CD4-positive, alpha-beta T cell treated with Interleukin-10 for 1 hour (primary cell): ENCODE data around the gene CATSPER1.
"Not testable (repeated sequence)": the region's sequence is repeated elsewhere in the genome, so short reads cannot be mapped to it uniquely, and the experiment has no call there.

ENCODE experiments used
- DNase-seq: peaks from one replicate; pipeline ENCODE4 v3.0.0-alpha.2; 2020

CATSPER1 gene

DNA sequence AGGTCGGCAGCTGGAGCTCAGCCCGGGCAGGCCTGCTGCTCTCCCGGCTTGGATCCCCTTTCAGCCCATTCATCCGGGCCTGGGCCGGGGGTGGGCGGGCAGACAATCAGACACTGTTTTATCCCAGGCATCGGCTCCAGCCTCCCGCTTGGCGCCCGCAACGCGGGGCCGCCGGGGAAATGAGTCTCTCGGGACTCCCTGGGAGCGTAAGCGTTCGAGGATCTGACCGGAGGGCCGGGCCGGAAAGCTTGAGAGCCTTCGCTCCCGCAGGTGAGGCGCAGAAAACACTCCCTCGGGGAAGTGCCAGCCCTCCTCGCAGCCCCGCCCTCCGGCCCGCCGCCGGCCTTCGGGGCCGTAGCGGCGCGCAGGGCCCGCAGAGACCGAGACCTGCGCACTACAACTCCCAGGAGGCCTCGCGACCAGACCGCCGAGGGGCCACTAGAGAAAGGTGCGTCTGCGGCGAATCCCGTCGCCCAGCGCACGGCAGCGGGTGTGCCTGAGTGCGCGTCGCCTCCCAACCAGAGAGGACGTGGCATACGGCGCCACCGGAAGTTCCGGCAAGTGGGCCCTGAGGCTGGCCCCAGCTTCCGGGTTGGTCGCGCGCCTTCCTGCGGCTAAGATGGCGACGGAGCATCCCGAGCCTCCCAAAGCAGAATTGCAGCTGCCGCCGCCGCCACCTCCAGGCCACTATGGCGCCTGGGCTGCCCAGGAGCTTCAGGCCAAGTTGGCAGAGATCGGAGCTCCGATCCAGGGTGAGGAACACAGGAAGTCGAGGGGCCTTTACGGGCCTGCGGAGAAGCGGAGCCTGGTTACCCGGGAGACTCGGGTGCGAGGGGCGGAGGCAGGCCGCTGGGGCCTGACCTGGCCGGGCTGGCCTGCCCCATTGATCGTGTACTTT is 25.7 kb upstream of the CATSPER1 start, which contains the start of gene SF3B2:
Gene SF3B2 (plus strand): TSS at position 599 of the 898 bp plus-strand sequence. CDS start 21 bp downstream, at position 620.
- peak; percentile 97 for DNase-seq

DNA sequence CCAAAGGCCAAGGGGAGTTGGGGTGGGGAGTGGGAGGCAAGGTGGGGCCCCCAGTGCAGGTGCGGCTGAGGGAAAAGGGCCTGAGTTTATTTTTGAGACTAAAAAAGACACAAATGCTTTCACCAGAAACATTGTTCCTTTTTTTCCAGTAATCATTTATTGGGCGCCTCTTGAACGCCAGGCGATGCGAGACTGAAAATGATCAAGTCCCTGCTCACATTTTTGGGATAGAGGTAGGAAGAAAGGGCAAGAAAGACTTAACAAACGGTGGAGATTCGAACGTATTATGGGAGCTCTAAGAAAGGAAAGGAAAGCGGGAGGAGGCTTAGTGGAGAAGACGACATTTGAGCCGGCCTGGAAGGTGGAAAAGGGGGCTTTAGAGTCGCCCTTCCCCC is 25.1 kb upstream of the CATSPER1 start:
- peak; percentile 6 for DNase-seq

DNA sequence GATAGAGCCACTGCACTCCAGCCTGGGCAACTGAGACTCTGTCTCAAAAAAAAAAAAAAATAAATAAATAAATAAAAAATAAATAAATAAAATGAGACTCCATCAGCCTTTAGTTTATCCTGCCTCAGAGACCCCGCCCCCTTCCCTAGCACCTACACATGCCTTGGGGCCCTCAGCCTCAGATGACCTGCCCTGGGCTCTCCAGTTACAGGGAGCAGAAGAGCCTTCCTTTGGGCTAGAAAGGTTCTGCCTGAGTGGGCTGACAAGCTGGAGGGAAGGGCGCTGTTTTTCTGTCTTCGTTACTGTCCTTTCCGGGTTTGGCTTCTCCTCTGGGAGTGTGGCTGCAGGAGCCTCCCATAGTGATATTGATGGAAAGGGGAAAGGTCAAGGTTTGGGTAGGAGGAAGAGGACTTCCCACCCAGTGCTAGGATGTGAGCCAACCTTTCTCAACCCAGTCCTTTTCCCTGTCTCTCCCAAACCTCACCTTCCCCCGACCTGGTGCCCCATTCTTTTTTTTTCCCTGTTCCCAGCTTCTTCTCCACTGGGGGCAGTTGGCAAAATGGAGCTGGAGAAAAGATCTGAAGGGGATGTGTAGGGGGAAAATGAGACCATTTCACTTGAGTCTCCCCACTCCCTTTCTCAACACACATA is 24.4 kb upstream of the CATSPER1 start:
- no peak for DNase-seq

DNA sequence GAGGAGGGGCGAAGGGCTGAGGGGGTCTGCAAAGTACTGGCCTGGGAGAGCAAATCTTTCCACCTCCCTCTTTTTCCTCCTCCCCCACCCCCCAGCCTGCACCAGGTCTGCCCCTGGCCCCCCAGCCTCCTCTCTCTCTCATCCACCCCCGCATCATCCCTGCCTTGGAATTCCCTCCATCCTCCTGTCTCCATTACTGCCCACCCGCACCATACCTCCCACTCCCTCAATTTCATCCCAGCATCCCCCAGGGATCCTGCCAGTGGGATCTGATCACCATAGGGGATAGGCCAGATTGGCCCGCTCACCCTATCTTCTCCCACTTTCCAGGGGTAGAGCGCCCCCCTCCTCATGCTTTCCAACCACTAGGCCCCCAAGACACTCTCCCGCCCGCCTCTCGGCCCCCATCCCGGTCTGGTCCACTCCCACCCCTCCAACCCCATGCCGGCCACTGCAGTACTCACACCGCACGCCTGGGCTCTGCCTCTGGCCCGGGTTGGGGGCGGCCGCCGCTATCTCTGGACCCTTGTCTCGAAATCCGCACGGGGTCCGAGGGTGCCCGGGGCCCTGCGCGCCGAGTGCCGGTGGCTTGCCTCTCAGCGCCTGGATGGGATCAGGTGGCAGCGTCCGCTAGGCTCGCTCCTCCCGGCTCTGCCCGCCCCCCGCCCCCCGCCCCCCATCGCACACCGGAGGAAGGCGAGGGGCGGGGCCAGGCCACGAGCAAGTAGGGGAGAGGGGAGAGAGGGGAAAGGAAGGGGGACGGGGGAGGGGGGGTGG is 22.5 kb upstream of the CATSPER1 start, which contains the start of gene GAL3ST3:
Gene GAL3ST3 (minus strand): TSS at position 615 of the 777 bp plus-strand sequence. CDS start 3,746 bp downstream, outside the sequence.
- no peak for DNase-seq

DNA sequence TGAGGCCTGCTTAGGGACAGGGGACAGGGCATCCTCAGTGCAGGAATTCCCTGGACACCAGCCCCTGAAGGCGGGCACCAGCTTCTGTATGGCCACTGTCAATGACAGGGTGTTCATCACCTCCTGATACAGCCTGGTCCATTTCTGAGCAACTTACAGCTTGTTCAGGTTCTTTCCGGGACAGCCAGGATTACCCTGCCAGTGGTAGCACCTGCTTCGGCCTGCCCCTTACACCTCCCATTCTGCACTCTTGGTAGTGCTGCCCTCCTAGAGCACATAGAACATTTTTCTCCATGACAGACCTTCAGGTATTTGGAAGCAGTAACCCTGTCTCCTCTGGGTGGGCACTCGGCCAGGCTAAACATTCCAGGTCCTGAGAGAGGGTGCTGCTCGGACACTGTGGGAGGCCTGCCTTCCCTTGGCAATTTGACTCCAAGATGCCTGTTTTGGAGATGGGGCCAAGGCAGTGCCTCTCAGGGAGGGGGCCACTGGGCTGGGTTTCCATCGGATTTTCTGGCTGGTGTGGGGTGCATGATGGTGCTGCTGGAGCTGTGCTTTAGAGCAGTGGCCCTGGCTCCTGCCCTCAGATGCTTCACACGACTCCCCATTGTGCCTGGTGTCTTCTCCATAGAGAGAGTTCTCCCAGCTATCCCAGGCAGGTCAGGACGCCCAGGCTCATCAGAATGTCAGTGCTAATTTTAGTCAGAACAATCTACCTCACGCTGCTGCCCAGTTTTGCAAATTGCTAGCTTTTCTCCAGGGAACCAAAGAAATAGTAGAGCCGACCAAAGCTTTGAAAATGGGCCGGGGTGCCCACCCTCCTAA is 21.5 kb upstream of the CATSPER1 start:
- DNase-seq: no peak

DNA sequence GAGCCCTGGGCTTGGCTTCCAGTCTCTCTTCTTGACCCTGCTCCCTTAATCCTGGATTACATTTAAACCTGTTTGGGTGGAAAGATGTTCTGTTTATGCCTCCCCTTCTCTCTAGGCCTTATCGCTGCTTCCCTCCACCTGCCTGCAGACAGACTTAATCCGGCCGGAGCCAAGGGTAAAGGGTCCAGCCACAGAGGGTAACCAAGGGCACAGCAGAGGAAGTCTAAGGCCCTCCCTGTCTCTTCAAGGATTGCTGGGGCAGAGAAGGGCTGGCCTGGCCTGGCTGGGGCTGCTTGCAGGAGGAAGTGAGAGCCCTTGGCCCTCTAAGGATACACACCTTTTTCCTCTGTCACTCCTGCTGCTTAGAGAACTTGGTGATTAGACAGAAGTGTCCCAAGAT is 20.6 kb upstream of the CATSPER1 start:
- DNase-seq: no peak

DNA sequence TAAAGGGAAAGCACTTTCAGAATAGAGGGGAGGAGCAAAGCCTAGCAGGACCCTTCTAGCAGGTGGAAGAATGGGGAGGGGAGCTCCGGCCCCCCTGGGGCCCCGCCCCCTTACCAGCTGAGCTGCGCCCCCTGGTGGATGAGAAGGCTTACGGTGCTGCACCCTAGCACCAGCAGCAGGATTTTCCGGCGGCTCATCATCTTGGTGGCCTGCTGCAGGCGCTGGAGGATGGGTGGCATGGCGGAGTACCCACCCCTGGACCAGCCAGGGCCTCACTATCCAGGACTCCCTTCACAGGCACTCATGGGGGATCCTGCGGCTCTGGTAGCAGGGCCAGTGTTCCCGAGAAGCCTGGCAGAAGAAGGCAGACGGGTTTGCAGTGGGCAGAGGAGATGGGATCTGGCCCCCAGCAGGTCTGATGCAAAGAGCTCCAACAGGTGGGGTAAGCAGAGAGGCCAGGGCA is 18.9 kb upstream of the CATSPER1 start:
- peak; percentile 88 for DNase-seq

DNA sequence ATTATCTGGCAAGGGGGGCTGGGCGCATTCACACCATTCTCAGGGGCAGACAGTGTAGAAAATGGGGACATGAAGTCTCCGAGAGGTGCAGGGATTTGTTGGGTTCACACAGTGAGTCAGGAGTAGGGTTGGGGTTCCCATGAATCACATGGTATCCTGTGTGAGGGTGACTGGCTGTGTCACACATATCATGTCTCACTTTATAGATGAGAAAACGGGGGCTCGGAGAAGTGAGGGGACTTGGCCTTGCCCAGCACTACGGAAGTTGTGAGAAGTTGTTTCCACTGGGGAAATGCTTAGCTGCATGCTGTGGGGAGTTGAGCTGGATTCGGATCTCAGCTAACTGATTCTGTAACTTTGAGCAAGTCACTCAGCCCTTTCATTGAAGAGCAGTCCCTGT is 18.5 kb upstream of the CATSPER1 start:
- DNase-seq: peak; percentile 40

DNA sequence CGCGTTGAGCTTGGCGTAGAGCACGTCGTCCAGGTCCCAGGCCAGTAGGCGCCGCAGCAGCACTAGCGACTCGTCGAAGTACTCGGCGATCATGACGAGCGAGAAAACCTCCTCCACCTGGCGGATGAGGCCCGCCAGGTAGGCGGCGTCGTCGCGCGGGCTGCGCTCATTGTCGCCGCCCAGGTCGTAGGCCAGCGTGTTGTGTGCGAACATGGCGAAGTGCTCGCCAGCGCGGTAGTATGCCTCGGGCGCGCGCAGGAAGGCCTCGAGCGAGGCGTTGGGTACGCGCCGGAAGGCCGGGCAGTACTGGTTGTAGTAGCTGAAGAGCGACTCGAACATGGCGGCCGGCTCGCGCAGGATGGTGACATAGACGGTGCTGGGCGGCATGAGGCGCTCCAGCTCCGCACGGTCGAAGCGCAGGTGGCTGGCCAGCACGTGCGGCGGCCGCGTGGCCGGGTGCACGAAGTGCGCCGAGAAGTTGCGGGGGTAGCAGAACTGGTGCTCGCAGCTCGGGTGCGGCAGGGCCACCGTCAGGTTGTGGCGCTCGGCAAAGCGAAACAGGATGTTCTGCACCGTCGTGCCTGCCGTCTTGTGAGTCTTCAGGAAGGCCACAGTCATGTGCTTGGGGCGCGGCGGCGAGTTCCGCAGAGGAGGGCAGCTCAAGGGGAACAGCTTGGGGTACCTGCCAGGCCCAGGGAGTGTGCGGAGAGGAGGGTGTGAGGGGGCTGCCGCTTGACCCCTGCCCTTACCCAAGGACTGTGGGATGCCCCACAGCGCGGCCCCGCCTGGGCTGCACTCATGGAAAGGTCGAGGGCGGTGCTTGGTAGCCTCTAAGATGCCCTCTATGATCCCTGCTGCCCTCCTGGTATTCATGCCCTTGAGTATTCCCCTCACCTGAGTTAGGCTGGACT is 17.0 kb upstream of the CATSPER1 start:
- DNase-seq: no peak

DNA sequence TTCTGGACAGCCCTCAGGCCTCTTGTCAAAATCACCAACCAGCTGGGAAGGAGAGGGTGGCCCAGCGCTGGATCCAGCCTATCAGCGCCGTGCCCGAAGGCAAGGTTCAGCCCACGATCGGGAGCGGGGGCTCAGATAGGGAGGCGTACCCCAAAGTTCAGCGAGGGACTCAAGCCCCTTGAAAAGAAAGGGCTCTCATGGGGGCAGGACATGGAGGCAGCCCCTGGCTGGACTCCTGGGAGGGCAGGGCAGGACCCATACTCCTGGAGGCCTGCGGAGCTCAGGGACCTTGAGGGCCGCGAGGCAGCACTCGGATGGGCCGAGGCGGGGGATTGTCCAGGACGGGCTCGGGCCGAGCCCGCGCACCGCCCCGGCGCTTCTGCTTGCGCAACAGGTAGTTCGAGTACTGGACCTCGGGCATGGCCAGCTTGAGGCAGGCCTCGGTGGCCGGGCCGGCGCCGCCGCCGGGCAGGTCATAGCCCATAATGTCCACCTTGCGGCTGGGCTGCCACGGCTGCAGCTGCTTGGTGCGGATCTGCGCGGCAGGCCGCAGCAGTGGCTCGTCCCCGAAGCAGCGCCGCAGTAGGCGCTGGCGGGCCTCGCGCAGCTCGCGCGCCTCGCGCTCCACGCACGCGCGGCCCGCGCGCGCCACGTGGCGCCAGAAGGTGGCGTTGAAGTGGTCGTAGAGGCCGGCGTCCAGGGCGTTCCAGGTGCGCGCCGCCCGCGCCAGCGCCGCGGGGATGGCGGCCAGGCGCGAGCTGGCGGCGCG is 16.1 kb upstream of the CATSPER1 start:
- no peak for DNase-seq

DNA sequence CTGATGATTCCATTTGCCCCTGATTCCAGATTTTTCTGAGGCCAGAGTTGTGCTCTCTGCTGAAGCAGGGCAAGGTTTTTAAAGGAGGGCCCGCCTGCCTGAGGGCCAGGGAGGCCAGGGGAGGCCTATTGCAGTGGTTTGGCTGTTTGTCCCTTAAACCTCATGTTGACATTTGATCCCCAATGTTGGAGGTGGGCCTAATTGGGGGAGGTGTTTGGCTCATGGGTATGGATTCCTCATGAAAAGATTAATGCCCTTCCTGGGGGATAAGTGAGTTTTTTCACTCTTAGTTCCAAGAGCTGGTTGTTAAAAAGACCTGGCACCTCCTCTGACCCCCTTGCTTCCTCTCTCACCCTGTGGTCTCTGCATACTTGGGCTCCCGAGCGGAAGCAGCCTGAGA is 13.5 kb upstream of the CATSPER1 start:
- no peak for DNase-seq

DNA sequence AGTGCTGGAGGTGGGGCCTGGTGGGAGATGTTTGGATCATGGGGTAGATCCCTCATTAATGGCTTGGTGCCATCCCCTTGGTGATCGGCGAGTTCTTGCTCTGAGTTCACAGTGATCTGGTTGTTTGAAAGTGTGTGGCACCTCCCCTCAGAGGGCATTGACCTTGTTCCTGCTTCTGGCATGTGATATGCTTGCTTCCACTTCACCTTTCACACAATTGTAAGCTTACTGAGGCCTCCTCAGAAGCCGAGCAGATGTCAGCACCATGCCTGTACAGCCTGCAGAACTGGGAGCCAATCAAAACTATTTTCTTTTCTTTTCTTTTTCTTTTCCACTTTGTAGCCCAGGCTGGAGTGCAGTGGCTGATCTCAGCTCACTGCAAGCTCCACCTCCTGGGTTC is 11.0 kb upstream of the CATSPER1 start:
- no peak for DNase-seq

DNA sequence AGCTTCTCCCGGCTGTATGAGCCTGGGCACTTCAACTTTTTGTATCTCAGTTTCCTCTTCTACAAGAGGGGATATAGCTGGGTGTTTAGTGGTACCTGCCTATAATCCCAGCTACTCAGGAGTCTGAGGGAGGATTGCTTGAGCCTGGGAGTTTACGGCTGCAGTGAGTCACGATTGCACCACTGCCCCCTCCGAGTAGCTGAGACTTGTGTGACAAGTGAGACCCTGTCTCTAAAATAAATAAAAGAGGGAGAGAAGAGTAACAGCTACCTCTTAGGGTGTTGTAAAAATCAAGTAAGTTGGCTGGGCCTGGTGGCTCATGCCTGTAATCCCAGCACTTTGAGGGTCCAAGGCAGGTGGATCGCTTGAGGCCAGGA is 10.0 kb upstream of the CATSPER1 start:
- DNase-seq: no peak

DNA sequence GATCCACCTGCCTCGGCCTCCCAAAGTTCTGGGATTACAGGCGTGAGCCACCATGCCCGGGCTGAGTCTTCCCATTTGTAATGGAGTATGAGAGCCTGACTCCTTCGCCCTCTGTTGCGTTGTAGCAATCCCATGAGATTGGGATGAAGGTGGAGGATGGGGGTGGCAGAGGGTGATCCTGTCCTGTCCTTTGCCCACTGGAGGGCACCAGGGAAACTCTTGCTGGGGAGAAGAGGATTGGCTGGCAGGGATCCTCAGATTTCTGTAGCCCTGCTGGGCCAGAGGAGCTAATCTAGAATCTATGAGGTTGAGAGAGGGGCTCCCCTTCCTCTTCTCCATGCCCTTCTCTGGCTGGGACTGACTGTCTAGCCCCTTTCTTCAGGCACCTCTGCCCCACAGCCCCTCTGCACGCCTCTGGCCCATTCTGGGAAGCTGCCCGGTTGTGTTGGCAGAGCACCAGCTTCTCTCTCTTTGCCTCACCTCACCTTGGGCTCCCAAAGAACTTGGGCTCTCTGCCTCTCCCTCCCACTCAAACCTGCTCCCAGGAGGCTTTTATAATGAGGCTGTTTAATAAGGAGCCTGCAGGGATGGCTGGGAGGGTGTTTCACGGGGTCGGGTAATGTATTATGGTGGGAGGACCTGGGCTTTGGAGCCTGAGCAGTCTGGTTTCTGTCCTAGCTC is 9.5 kb upstream of the CATSPER1 start:
- DNase-seq: no peak

DNA sequence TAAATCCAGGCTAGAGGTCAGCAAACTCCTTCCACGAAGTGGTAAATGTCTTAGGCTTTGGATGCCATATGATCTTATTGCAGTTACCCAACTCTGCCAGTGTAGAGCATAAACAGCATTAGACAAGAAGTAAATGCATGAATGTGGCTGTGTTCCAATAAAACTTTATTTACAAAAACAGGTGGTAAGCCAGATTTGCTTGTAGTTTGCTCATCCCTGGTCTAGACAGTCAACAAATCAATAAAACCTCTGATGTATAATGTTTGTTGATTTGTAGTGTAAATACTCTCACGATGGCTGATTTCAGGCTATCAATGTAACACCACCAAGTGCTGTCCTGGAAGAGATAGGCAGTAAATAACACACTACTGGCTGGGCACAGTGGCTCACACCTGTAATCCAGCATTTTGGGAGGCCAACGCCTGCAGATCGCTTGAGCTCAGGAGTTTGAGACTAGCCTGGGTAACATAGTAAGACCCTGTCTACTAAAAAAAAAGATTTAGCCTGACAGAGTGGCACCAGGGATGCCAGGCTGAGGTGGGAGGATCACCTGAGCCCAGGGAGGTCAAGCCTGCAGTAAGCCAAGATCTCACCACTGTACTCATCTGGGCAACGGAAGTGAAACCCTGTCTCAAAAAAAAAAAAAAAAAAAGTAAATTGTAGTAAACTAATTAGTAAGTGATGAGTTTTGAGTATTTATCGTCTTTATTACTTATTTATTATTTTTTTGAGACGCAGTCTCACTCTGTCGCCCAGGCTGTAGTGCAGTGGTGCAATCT is 6.9 kb upstream of the CATSPER1 start:
- no peak for DNase-seq

DNA sequence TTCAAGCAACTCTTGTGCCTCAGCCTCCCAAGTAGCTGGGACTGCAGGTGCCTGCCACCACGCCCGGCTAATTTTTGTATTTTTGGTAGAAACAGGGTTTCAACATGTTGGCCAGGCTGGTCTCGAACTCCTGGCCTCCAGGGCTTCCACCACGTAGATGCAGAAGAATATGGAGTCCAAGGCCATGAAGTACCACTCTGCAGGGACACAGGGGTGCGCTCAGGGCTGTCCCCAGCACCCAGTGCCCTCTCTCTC is 3.2 kb downstream of the CATSPER1 start:
- DNase-seq: not testable (repeated sequence)

DNA sequence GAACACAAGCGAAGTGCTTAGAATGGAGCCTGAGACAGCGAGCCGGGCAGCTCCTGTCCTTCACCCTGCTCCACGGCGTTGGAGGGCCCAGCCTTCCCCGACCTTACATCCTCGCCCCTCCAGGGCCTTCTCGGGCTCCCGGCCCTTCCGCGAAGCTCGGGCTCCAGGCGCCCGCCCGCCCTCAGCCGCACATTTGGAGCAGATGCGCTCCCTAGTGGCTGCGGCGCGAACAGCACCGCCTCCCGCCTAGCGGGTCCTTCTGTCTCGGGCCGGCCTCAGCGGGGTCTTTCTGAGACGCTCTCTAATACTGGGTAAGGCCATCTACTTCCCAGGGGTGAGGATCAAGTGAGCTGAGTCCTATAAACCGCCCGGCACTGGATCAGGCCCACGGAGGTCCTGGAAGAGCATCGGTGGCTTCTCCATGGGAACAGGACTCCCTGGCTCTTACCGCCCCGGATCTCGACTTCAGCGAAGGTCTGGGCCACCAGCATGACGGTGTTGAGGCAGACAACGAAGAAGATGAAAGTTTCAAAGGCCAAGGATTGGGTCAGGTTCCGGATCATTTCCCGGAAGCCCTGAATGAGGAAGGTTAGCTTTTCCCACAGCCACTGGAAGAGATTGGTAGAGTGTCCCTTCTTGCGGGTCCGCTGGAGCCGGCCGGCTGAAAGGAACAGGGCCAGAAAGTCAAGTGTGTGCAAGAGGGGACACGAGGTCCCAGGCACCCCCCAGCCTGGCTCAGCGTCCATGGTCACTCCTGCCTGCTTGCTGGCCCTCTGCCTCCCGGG is 3.7 kb downstream of the CATSPER1 start:
- peak; percentile 76 for DNase-seq

DNA sequence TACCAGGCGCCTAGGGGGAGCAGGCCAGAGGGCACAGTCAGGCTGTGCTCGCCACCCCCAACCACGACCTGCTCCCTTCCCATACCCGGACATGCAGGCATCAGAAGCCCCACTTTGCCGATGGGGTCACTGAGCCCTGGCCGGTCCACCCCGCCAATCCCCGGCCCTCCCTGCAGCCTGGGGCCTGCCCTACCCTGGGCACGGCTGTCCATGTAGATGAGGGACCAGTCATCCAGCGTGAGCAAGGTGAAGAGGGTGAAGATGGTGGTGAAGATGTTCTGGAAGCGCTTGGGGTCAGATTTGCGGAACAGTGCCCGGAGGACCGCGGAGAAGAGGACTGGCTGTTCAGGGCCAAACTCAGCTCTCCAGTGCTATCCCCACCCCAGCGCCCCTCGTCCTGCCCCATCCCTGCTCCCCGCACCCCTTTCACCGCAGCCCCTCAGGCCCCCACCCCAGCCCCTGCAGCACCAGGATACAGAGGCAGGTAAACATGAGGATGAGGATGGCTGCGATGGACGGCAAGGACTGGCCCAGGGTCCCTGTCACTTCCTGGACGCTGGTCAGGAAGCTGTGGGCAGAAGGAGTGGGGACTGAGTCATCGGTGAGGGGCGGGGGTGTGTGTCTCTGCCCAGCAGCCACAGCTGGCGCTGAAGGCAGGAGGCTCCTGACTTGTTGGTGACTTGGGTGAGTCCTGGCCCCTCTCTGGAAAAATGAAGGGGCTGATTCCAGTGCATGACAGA is 5.5 kb downstream of the CATSPER1 start:
- DNase-seq: no peak
